OCI-LY7 (cell line): ENCODE measurements around the gene KIR3DL2. TPM values are rescaled to one million over a fixed set of nuclear protein-coding genes. Genes with fewer than 3 reads are reported as not detected.
"Not testable (repeated sequence)": the region's sequence is repeated elsewhere in the genome, so short reads cannot be mapped to it uniquely, and the experiment has no call there.

Source experiments
- BruUV-seq: library from RNA; stranded (reverse); fragments of 400-500 nt; replicated peaks from 2 replicates; lab custom pipeline; 2021; lab: Mats Ljungman, UMichigan
- CTCF ChIA-PET: fragments of 300-600 bp; sonication (Branson Sonifier 250); formaldehyde crosslinking; loops from one replicate; lab custom pipeline; 2022; ENCODE audit warnings: antibody characterized with exemption; ENCODE audit not compliant: unreplicated experiment; lab: Charles Lee
- POLR2A ChIA-PET: fragments of 300-600 bp; sonication (Branson Sonifier 250); formaldehyde crosslinking; loops from one replicate; lab custom pipeline; 2022; ENCODE audit warnings: antibody characterized with exemption; lab: Charles Lee
- DNase-seq: peaks from one replicate; pipeline ENCODE4 v3.0.0-alpha.2; 2015; ENCODE audit warnings: low spot score
- H2AFZ ChIP-seq: fragments of 200-600 bp; sonication (generic), shearing (Covaris generic); 2 replicates; pipeline ENCODE4 v1.6.1; 2014; ENCODE audit warnings: mild to moderate bottlenecking, antibody characterized with exemption, low read length, moderate library complexity
- H3K27ac ChIP-seq: fragments of 200-600 bp; sonication (generic); 2 replicates; pipeline ENCODE4 v1.5.1; 2014; ENCODE audit warnings: mixed run types, low read depth, mild to moderate bottlenecking, moderate library complexity, low read length, inconsistent platforms; ENCODE audit not compliant: poor library complexity, severe bottlenecking
- H3K36me3 ChIP-seq: fragments of 200-600 bp; sonication (generic); 2 replicates; pipeline ENCODE4 v1.6.1; 2014; ENCODE audit warnings: mild to moderate bottlenecking, antibody characterized with exemption, low read length, moderate library complexity, mixed read lengths; ENCODE audit not compliant: insufficient read depth
- H3K4me1 ChIP-seq: fragments of 200-600 bp; sonication (generic); 2 replicates; pipeline ENCODE4 v1.5.1; 2014; ENCODE audit warnings: mild to moderate bottlenecking, low read length; ENCODE audit not compliant: insufficient read depth, poor library complexity, severe bottlenecking
- H3K4me2 ChIP-seq: fragments of 200-600 bp; sonication (generic); 2 replicates; pipeline ENCODE4 v1.6.1; 2014; ENCODE audit warnings: mild to moderate bottlenecking, low read length
- H3K4me3 ChIP-seq: fragments of 200-600 bp; sonication (generic); 2 replicates; pipeline ENCODE4 v1.5.1; 2014; ENCODE audit warnings: mild to moderate bottlenecking, low read depth, low read length; ENCODE audit not compliant: poor library complexity, severe bottlenecking
- H3K79me2 ChIP-seq: fragments of 200-600 bp; sonication (generic); 2 replicates; pipeline ENCODE4 v1.6.1; 2016; ENCODE audit warnings: low read depth, mild to moderate bottlenecking, low read length, moderate library complexity, mixed read lengths; ENCODE audit not compliant: insufficient read depth
- H3K9me2 ChIP-seq: fragments of 200-600 bp; sonication (generic); 2 replicates; pipeline ENCODE4 v1.6.1; 2016; ENCODE audit warnings: mild to moderate bottlenecking, low read length, mixed read lengths; ENCODE audit not compliant: insufficient read depth
- H3K9me3 ChIP-seq: fragments of 200-600 bp; sonication (generic); 2 replicates; pipeline ENCODE4 v1.6.1; 2014; ENCODE audit warnings: mild to moderate bottlenecking, mixed run types, low read length, mixed read lengths
- H4K20me1 ChIP-seq: fragments of 200-600 bp; sonication (generic); 2 replicates; pipeline ENCODE4 v1.6.1; 2014; ENCODE audit warnings: mild to moderate bottlenecking, antibody characterized with exemption, low read length, moderate library complexity, mixed read lengths; ENCODE audit not compliant: insufficient read depth
- CTCF ChIP-seq: fragments of 200-600 bp; sonication (generic); conservative IDR thresholded peaks from 2 replicates; pipeline ENCODE4 v1.5.1; 2014; ENCODE audit warnings: mild to moderate bottlenecking, antibody characterized with exemption, low read length, moderate library complexity, mixed read lengths
- EZH2phosphoT487 ChIP-seq: fragments of 200-600 bp; sonication (generic); IDR thresholded peaks from 2 replicates; pipeline ENCODE4 v1.6.1; 2018; ENCODE audit warnings: low read depth, borderline replicate concordance, mild to moderate bottlenecking, mixed run types, antibody characterized with exemption, low read length, moderate library complexity, mixed read lengths
- intact Hi-C: fragments of 100-400 bp; cut with micrococcal nuclease; formaldehyde crosslinking; loops from one replicate; pipeline ENCODE4 v1.10.0; 2022; ENCODE audit not compliant: unreplicated experiment
- total RNA-seq, 2 experiments: library from RNA; depleted of rRNA in 1 of 2; stranded (reverse); fragments of >200 nt in 1 of 2; shearing (Covaris generic) in 1 of 2; gene quantifications; 2 replicates each; pipeline ENCODE4 v1.2.3, GENCODE V29; 2014 to 2022

KIR3DL2 gene
- total RNA-seq, 2 experiments from 2014 or later, result not detected

- POLR2A ChIA-PET, result no interaction called here
- CTCF ChIA-PET, result no interaction called here
- no peak overlapping the region for H3K27ac ChIP-seq
These were observed 45.7 kb upstream of the KIR3DL2 start for GRCh38 chr19:54804571-54804970.

DNA sequence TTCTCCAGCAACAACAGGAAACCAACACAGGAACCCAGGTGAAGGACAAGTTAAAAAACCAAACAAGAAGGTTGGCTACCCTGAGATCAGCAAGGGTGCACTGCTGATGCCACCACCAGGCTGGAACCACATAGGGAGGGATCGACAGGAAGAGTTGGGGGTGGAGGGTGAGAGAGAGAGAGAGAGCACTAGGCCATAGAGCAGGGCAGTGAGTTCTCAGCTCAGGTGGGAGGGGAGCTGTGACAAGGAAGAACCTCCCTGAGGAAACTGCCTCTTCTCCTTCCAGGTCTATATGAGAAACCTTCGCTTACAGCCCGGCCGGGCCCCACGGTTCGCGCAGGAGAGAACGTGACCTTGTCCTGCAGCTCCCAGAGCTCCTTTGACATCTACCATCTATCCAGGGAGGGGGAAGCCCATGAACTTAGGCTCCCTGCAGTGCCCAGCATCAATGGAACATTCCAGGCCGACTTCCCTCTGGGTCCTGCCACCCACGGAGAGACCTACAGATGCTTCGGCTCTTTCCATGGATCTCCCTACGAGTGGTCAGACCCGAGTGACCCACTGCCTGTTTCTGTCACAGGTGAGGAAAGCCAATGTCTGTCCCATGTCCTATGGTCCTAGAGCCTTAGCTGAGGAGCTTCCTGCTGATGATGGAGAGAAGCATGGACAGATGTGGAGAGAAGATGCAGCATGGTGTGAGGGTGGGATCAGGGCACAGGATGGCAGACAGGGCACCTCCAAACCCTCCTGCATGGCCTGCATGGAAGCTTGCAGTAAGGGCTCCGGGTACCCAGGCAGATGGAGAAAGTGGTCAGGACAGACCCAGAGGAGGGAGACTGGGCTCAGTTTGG lies 44.4 kb upstream of the KIR3DL2 start:
- Histone ChIP-seq H3K4me1 (no peaks in the 10 kb centered on the region), H3K27ac (no peak overlapping the region), H3K4me3 (no peak overlapping the region), H3K9me2 (no peaks in the 10 kb centered on the region), H3K79me2 (no peaks in the 10 kb centered on the region), H3K36me3 (no peaks in the 10 kb centered on the region), H2AFZ (no peak overlapping the region), H4K20me1 (no peaks in the 10 kb centered on the region), H3K9me3 (no peaks in the 10 kb centered on the region), H3K4me2 (no peak overlapping the region)
- DNase-seq, result no peak
- ChIA-PET POLR2A (no interaction called here), CTCF (no interaction called here)
- no TSS peak for BruUV-seq
- TF ChIP-seq EZH2phosphoT487 (no peak), CTCF (no peak)
- intact Hi-C loops, result no loop called here

More at GRCh38 chr19:54804571-54804970, 45.7 kb upstream of the KIR3DL2 start:
- H3K9me3 ChIP-seq, result no peaks in the 10 kb centered on the region
- no peaks in the 10 kb centered on the region for H3K79me2 ChIP-seq
- H3K4me2 ChIP-seq, result no peak overlapping the region
- no TSS peak for BruUV-seq
- H2AFZ ChIP-seq, result no peak overlapping the region
- H4K20me1 ChIP-seq, result no peaks in the 10 kb centered on the region
- H3K4me1 ChIP-seq, result no peaks in the 10 kb centered on the region
- TF ChIP-seq CTCF (no peak), EZH2phosphoT487 (no peak)
- no peaks in the 10 kb centered on the region for H3K36me3 ChIP-seq
- DNase-seq, result no peak
- H3K9me2 ChIP-seq, result no peaks in the 10 kb centered on the region
- no peak overlapping the region for H3K4me3 ChIP-seq
- intact Hi-C loops, result no loop called here

- intact Hi-C loops, result no loop called here
- Histone ChIP-seq H3K4me2 (no peak overlapping the region), H3K36me3 (no peaks in the 10 kb centered on the region), H3K9me3 (no peaks in the 10 kb centered on the region), H3K27ac (no peak overlapping the region), H4K20me1 (no peaks in the 10 kb centered on the region), H3K79me2 (no peaks in the 10 kb centered on the region), H3K9me2 (no peaks in the 10 kb centered on the region), H3K4me1 (no peaks in the 10 kb centered on the region), H2AFZ (no peak overlapping the region), H3K4me3 (no peak overlapping the region)
- ChIA-PET POLR2A (no interaction called here), CTCF (no interaction called here)
- no TSS peak for BruUV-seq
- DNase-seq, result no peak
- TF ChIP-seq CTCF (no peak), EZH2phosphoT487 (no peak)
These were observed 43.8 kb upstream of the KIR3DL2 start for GRCh38 chr19:54806516-54806838.

DNA sequence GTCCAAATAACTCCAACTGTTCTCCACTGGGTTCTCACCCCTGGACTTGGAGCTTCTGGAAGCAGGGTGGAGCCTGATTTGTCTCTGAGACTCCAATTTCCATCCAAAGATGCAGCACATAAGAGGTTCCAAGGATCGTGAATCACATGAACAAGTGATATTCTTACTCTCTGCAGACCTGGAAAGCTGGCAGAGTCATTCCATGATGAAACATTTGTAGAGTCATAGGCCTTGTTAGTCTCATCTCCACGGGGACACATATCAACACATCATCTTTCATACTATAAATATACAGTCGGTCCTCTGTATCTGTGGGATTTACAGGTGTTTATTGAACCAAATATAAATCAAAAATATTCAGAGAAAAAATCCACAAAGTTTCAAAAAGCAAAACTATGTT lies 35.7 kb upstream of the KIR3DL2 start:
- H3K9me2 ChIP-seq, H3K27ac ChIP-seq, H3K4me2 ChIP-seq, H3K79me2 ChIP-seq, CTCF ChIA-PET, DNase-seq, H3K4me3 ChIP-seq, H2AFZ ChIP-seq, H4K20me1 ChIP-seq, BruUV-seq, intact Hi-C loops, H3K4me1 ChIP-seq, H3K36me3 ChIP-seq, H3K9me3 ChIP-seq, POLR2A ChIA-PET: not testable (repeated sequence)
